PC-3 (cell line): ENCODE results near the gene SLC44A5. TPM values are rescaled to one million over a fixed set of nuclear protein-coding genes. Genes with fewer than 3 reads are reported as not detected.
"Not testable (repeated sequence)": the region's sequence is repeated elsewhere in the genome, so short reads cannot be mapped to it uniquely, and the experiment has no call there.

Experiments used
- ATAC-seq: fragments of 200-7000 bp; cut with Tn5 transposase; 2 replicates; pipeline ENCODE4 v1.9.1; 2020; ENCODE audit warnings: mild to moderate bottlenecking, moderate library complexity
- BruUV-seq: library from RNA; stranded (reverse); fragments of 400-500 nt; replicated peaks from 2 replicates; lab custom pipeline; 2021; lab: Mats Ljungman, UMichigan
- CTCF ChIA-PET: fragments of 300-600 bp; sonication (Branson Sonifier 250); formaldehyde crosslinking; loops from one replicate; lab custom pipeline; 2022; ENCODE audit warnings: antibody characterized with exemption; lab: Charles Lee
- POLR2A ChIA-PET: fragments of 300-600 bp; sonication (Branson Sonifier 250); formaldehyde crosslinking; loops from one replicate; lab custom pipeline; 2022; ENCODE audit warnings: antibody characterized with exemption; ENCODE audit not compliant: unreplicated experiment; lab: Charles Lee
- DNase-seq: peaks from one replicate; pipeline ENCODE4 v3.0.0-alpha.2; 2015
- H2AFZ ChIP-seq: fragments of 300-600 bp; sonication (generic); 2 replicates; pipeline ENCODE4 v1.6.0; 2016; ENCODE audit warnings: antibody characterized with exemption, low read length
- H3F3A ChIP-seq: fragments of 300-600 bp; sonication (generic); one replicate; pipeline ENCODE4 v1.6.0; 2017; ENCODE audit warnings: antibody characterized with exemption, low read length, control low read depth, mild to moderate bottlenecking; ENCODE audit not compliant: unreplicated experiment
- H3K27ac ChIP-seq: fragments of 300-600 bp; sonication (generic); 2 replicates; pipeline ENCODE4 v1.5.1; 2016; ENCODE audit warnings: mild to moderate bottlenecking, low read length
- H3K27me3 ChIP-seq: fragments of 300-600 bp; sonication (generic); 2 replicates; pipeline ENCODE4 v1.6.1; 2016; ENCODE audit warnings: low read length, mixed read lengths
- H3K36me3 ChIP-seq: fragments of 300-600 bp; sonication (generic); 2 replicates; pipeline ENCODE4 v1.6.1; 2016; ENCODE audit warnings: low read depth, mixed run types, low read length, mixed read lengths
- H3K4me1 ChIP-seq: fragments of 300-600 bp; sonication (generic); 2 replicates; pipeline ENCODE4 v1.5.1; 2016; ENCODE audit warnings: low read length; ENCODE audit not compliant: insufficient read depth
- H3K4me2 ChIP-seq: fragments of 300-600 bp; sonication (generic); 2 replicates; pipeline ENCODE4 v1.6.0; 2016; ENCODE audit warnings: low read length
- H3K4me3 ChIP-seq: fragments of 300-600 bp; sonication (generic); 2 replicates; pipeline ENCODE4 v1.5.1; 2016; ENCODE audit warnings: mild to moderate bottlenecking, low read length, mixed read lengths
- H3K79me2 ChIP-seq: fragments of 300-600 bp; sonication (generic); 2 replicates; pipeline ENCODE4 v1.6.1; 2017; ENCODE audit warnings: low read length, mixed read lengths
- H3K9ac ChIP-seq: fragments of 300-600 bp; sonication (generic); 2 replicates; pipeline ENCODE4 v1.6.0; 2016; ENCODE audit warnings: mild to moderate bottlenecking, low read length
- H3K9me2 ChIP-seq: fragments of 300-600 bp; sonication (generic); replicated peaks from 2 replicates; pipeline ENCODE4 v1.6.1; 2016; ENCODE audit warnings: mixed run types, low read length, mixed read lengths
- H3K9me3 ChIP-seq: fragments of 300-600 bp; sonication (generic); 2 replicates; pipeline ENCODE4 v1.6.1; 2016; ENCODE audit warnings: low read length, mixed read lengths
- H4K20me1 ChIP-seq: fragments of 300-600 bp; sonication (generic); 2 replicates; pipeline ENCODE4 v1.6.1; 2016; ENCODE audit warnings: low read length, mixed read lengths
- CTCF ChIP-seq: fragments of 300-600 bp; sonication (generic); conservative IDR thresholded peaks from 2 replicates; pipeline ENCODE4 v1.5.1; 2017; ENCODE audit warnings: antibody characterized with exemption, low read depth, mild to moderate bottlenecking, low read length
- EZH2 ChIP-seq: fragments of 300-600 bp; sonication (generic); IDR thresholded peaks from one replicate; pipeline ENCODE4 v1.6.1; 2017; ENCODE audit warnings: antibody characterized with exemption, mild to moderate bottlenecking, low read length; ENCODE audit not compliant: unreplicated experiment
- EZH2phosphoT487 ChIP-seq: fragments of 300-600 bp; sonication (generic); IDR thresholded peaks from 2 replicates; pipeline ENCODE4 v1.6.1; 2018; ENCODE audit warnings: mild to moderate bottlenecking, antibody characterized with exemption, low read length, borderline replicate concordance
- intact Hi-C: fragments of 100-400 bp; cut with micrococcal nuclease; formaldehyde crosslinking; loops from 2 replicates; pipeline ENCODE4 v1.9.0; 2023
- total RNA-seq: library from RNA; depleted of rRNA; stranded (reverse); fragments of >200 nt; gene quantifications from 2 replicates; pipeline ENCODE4 v1.2.3, GENCODE V29; 2014

SLC44A5 gene
- total RNA-seq, 1 experiment from 2014 or later = not detected

- Histone ChIP-seq H3K9ac (no peak overlapping the region), H4K20me1 (no peaks in the 10 kb centered on the region), H3K27me3 (peaks cover 6% of the 10 kb centered on the region), H3K79me2 (no peaks in the 10 kb centered on the region), H3K9me3 (no peaks in the 10 kb centered on the region), H3K4me1 (no peaks in the 10 kb centered on the region), H3F3A (no peaks in the 10 kb centered on the region), H3K27ac (no peak overlapping the region), H3K4me3 (no peak overlapping the region), H3K36me3 (no peaks in the 10 kb centered on the region), H3K9me2 (no peaks in the 10 kb centered on the region), H3K4me2 (no peak overlapping the region), H2AFZ (no peak overlapping the region)
- intact Hi-C loops = no loop called here
- TF ChIP-seq CTCF (no peak), EZH2phosphoT487 (no peak), EZH2 (no peak)
- POLR2A ChIA-PET = interaction anchor here (0.6 kb wide), 1 partner anchor 33 kb away, joined by 3 read pairs; no protein-coding TSS in a partner anchor
- DNase-seq (no peak), ATAC-seq (no peak)
- no TSS peak for BruUV-seq
- CTCF ChIA-PET = no interaction called here
These were observed 16.6 kb downstream of the SLC44A5 start for GRCh38 chr1:75594327-75594726.

GRCh38 chr1:75593457-75593856 lies 17.5 kb downstream of the SLC44A5 start:
- H2AFZ ChIP-seq, H3K4me1 ChIP-seq, BruUV-seq, H3K9ac ChIP-seq, H3K36me3 ChIP-seq, H3K27ac ChIP-seq, H3K4me3 ChIP-seq, H3F3A ChIP-seq, H3K79me2 ChIP-seq, H3K9me2 ChIP-seq, ATAC-seq, DNase-seq, H3K4me2 ChIP-seq, H3K27me3 ChIP-seq, H3K9me3 ChIP-seq, CTCF ChIA-PET, intact Hi-C loops, H4K20me1 ChIP-seq: not testable (repeated sequence)
- POLR2A ChIA-PET = interaction anchor here (0.6 kb wide), 1 partner anchor 33 kb away, joined by 3 read pairs; no protein-coding TSS in a partner anchor

GRCh38 chr1:75589637-75590036 lies 21.3 kb downstream of the SLC44A5 start:
- no peaks in the 10 kb centered on the region for H3K9me3 ChIP-seq
- H3F3A ChIP-seq = no peaks in the 10 kb centered on the region
- no peaks in the 10 kb centered on the region for H3K4me1 ChIP-seq
- H4K20me1 ChIP-seq = no peaks in the 10 kb centered on the region
- no peak overlapping the region for H3K4me2 ChIP-seq
- no peak for TF ChIP-seq CTCF
- TF ChIP-seq EZH2phosphoT487 = no peak
- TF ChIP-seq EZH2 = no peak
- H2AFZ ChIP-seq = no peak overlapping the region
- no peaks in the 10 kb centered on the region for H3K36me3 ChIP-seq
- no TSS peak for BruUV-seq
- no peaks in the 10 kb centered on the region for H3K79me2 ChIP-seq
- no peak overlapping the region for H3K27ac ChIP-seq
- ATAC-seq (no peak), DNase-seq (no peak)
- CTCF ChIA-PET = no interaction called here
- no peak overlapping the region for H3K9ac ChIP-seq
- H3K27me3 ChIP-seq = peaks cover 14% of the 10 kb centered on the region
- POLR2A ChIA-PET = no interaction called here
- intact Hi-C loops = no loop called here
- no peak overlapping the region for H3K4me3 ChIP-seq
- no peaks in the 10 kb centered on the region for H3K9me2 ChIP-seq
